Liver (tissue), 9 donors: Measurements from ENCODE around the gene LINGO4. TPM values are rescaled to one million over a fixed set of nuclear protein-coding genes. Genes with fewer than 3 reads are reported as not detected.
A peak's percentile ranks its signal among the peaks of the same experiment; 100 is the strongest.

ENCODE experiments used
- DNase-seq: peaks from one replicate; pipeline ENCODE4 v3.0.0-alpha.2; 2017; ENCODE audit warnings: low spot score
- H3K27ac ChIP-seq, 2 donors: one replicate each; pipeline ENCODE4 v1.7.0; 2013; ENCODE audit warnings: inconsistent platforms in 2 of 2, low read length in 2 of 2, control low read depth in 1 of 2, low read depth in 1 of 2, mild to moderate bottlenecking in 1 of 2
- H3K27me3 ChIP-seq, 4 donors: one replicate each; pipeline versions ENCODE4 v1.6.1 to v1.7.0; 2013; ENCODE audit warnings: low read length in 3 of 4, inconsistent platforms in 1 of 4, mild to moderate bottlenecking in 1 of 4, moderate library complexity in 1 of 4; ENCODE audit not compliant: control insufficient read depth in 4 of 4, insufficient read depth in 4 of 4
- H3K36me3 ChIP-seq, 4 donors: one replicate each; pipeline versions ENCODE4 v1.6.1 to v1.7.0; 2013; ENCODE audit warnings: low read length in 3 of 4, mild to moderate bottlenecking in 3 of 4, low read depth in 1 of 4, moderate library complexity in 1 of 4; ENCODE audit not compliant: control insufficient read depth in 4 of 4, insufficient read depth in 3 of 4
- H3K4me1 ChIP-seq, 4 donors: one replicate each; pipeline versions ENCODE4 v1.6.1 to v1.7.0; 2013; ENCODE audit warnings: low read length in 3 of 4, mild to moderate bottlenecking in 3 of 4, moderate library complexity in 1 of 4; ENCODE audit not compliant: control insufficient read depth in 4 of 4, insufficient read depth in 4 of 4
- H3K4me3 ChIP-seq, 3 donors: one replicate each; pipeline versions ENCODE4 v1.6.1 to v1.7.0; 2013; ENCODE audit warnings: low read length in 3 of 3, control low read depth in 1 of 3, low read depth in 1 of 3, mild to moderate bottlenecking in 1 of 3
- H3K9ac ChIP-seq, 2 donors: one replicate each; pipeline ENCODE4 v1.7.0; 2013; ENCODE audit warnings: low read length in 2 of 2, mild to moderate bottlenecking in 2 of 2, moderate library complexity in 2 of 2, control low read depth in 1 of 2, low read depth in 1 of 2
- H3K9me3 ChIP-seq, 4 donors: one replicate each; pipeline versions ENCODE4 v1.6.1 to v1.7.0; 2013; ENCODE audit warnings: low read length in 3 of 4; ENCODE audit not compliant: control insufficient read depth in 4 of 4
- CTCF ChIP-seq: fragments of 150-350 bp; IDR thresholded peaks from 2 replicates; pipeline ENCODE4 v1.5.1; 2017; ENCODE audit warnings: improper control_type of control experiment, low read depth, low read length; ENCODE audit not compliant: missing input control
- EGR1 ChIP-seq, 2 donors: IDR thresholded peaks; 2 replicates each; pipeline ENCODE4 v1.6.1; 2016 to 2018; ENCODE audit warnings: antibody characterized with exemption in 2 of 2, low read depth in 2 of 2
- FOXA1 ChIP-seq: IDR thresholded peaks from 2 replicates; pipeline ENCODE4 v1.6.1; 2016; ENCODE audit warnings: antibody characterized with exemption
- FOXA2 ChIP-seq: IDR thresholded peaks from 2 replicates; pipeline ENCODE4 v1.6.1; 2016; ENCODE audit warnings: antibody characterized with exemption
- GABPA ChIP-seq, 2 donors: IDR thresholded peaks in 1 of 2; conservative IDR thresholded peaks in 1 of 2; 2 replicates each; pipeline ENCODE4 v1.6.1; 2016; ENCODE audit warnings: antibody characterized with exemption in 2 of 2, mild to moderate bottlenecking in 1 of 2, moderate library complexity in 1 of 2
- HNF4A ChIP-seq, 2 donors: conservative IDR thresholded peaks; 2 replicates each; pipeline ENCODE4 v1.6.1; 2016; ENCODE audit warnings: antibody characterized with exemption in 2 of 2, mild to moderate bottlenecking in 2 of 2
- HNF4G ChIP-seq: IDR thresholded peaks from 2 replicates; pipeline ENCODE4 v1.6.1; 2016; ENCODE audit warnings: antibody characterized with exemption
- JUND ChIP-seq, 2 donors: IDR thresholded peaks; 2 replicates each; pipeline ENCODE4 v1.6.1; 2016; ENCODE audit warnings: antibody characterized with exemption in 2 of 2
- MAX ChIP-seq: IDR thresholded peaks from 2 replicates; pipeline ENCODE4 v1.6.1; 2016; ENCODE audit warnings: antibody characterized with exemption
- NR2F2 ChIP-seq: IDR thresholded peaks from 2 replicates; pipeline ENCODE4 v1.6.1; 2016; ENCODE audit warnings: antibody characterized with exemption
- RAD21 ChIP-seq, 2 donors: IDR thresholded peaks; 2 replicates each; pipeline ENCODE4 v1.6.1; 2016; ENCODE audit warnings: antibody characterized with exemption in 2 of 2, mild to moderate bottlenecking in 2 of 2
- REST ChIP-seq: IDR thresholded peaks from 2 replicates; pipeline ENCODE4 v1.6.1; 2016; ENCODE audit warnings: antibody characterized with exemption, mild to moderate bottlenecking
- RXRA ChIP-seq, 2 donors: IDR thresholded peaks; 2 replicates each; pipeline ENCODE4 v1.6.1; 2017 to 2018; ENCODE audit warnings: antibody characterized with exemption in 2 of 2, mild to moderate bottlenecking in 1 of 2
- SP1 ChIP-seq: IDR thresholded peaks from 2 replicates; pipeline ENCODE4 v1.6.1; 2018; ENCODE audit warnings: antibody characterized with exemption, mild to moderate bottlenecking
- TAF1 ChIP-seq: conservative IDR thresholded peaks from 2 replicates; pipeline ENCODE4 v1.6.1; 2016; ENCODE audit warnings: antibody characterized with exemption, mild to moderate bottlenecking
- YY1 ChIP-seq: IDR thresholded peaks from 2 replicates; pipeline ENCODE4 v1.6.1; 2016; ENCODE audit warnings: antibody characterized with exemption, mild to moderate bottlenecking
- ZBTB33 ChIP-seq: IDR thresholded peaks from 2 replicates; pipeline ENCODE4 v1.6.1; 2016; ENCODE audit warnings: antibody characterized with exemption
- WGBS: extraction: QIAGEN DNeasy Blood & Tissue Kit; methylation state at CpG from one replicate; pipeline ENCODE4 v1.1.7; 2013; 5-methylcytosine and 5-hydroxymethylcytosine counted together
- polyA plus RNA-seq, 2 donors: library from polyadenylated mRNA; stranded (reverse) in 1 of 2; unstranded in 1 of 2; fragments of 200-250 nt in 1 of 2; fragments of >200 nt in 1 of 2; fragmentation: Nextera tagmentation in 1 of 2; extraction: Ambion mirVana in 1 of 2; gene quantifications; one replicate each; pipeline versions ENCODE4 v1.2.1 to v1.2.3, GENCODE V29; 2013 to 2015
- total RNA-seq, 2 donors: library from RNA; depleted of rRNA; stranded (reverse); fragments of >200 nt; gene quantifications; one replicate each; pipeline ENCODE4 v1.2.3, GENCODE V29; 2014
- TF ChIP-seq, protein P1 (sequence below): IDR thresholded peaks from 2 replicates; pipeline ENCODE4 v1.6.1; 2016; ENCODE audit warnings: antibody characterized with exemption
- donor health status: healthy.
- donor health status: healthy.
- donor health status: healthy.
- donor health status: healthy.
- donor health status: healthy.

The LINGO4 gene
- total and polyA plus RNA-seq, 4 donors, result 0.05 to 0.50 (median 0.09) TPM; not detected in 1

DNA sequence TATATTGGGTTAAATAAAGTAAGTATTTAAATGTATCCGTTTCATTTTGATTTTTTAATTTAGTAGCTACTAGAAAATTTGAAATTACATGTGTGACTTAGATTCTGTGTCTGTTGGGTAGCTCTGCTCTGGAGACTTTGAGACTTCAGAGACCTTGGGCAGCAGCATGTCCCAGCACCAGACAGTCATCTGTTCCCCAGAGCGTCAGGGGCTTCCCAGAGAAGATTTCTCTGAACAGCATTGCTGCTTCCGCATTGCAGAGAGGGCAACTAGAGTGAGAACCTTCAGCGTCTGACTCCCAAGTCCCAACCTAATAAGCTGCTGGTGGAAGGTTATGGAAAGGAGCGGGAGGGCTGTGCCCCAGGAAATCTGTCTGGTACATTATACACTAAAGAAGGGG is 6.6 kb downstream of the LINGO4 start:
- no peak for DNase-seq
- Histone ChIP-seq H3K27ac (no peak overlapping the region), H3K4me3 (no peak overlapping the region), H3K9me3 (no peaks in the 10 kb centered on the region), H3K9ac (no peak overlapping the region), H3K36me3 (no peaks in the 10 kb centered on the region), H3K4me1 (no peaks in the 10 kb centered on the region), H3K27me3 (no peaks in the 10 kb centered on the region)
- 91% methylated on average over 5 of the region's 5 CpGs for WGBS
- TF ChIP-seq SP1, result no peak
- TF ChIP-seq FOXA2, result no peak
- no peak for TF ChIP-seq HNF4G
- TF ChIP-seq YY1, result no peak

GRCh38 chr1:151790940-151791651 is 14.1 kb downstream of the LINGO4 start:
- peak overlapping the region in 1 of 2 donors; percentile 69 for H3K9ac ChIP-seq
- H3K4me3 ChIP-seq, result peak overlapping the region; percentile 73 to 94 (median 90)
- no peak for DNase-seq
- H3K9me3 ChIP-seq, result no peaks in the 10 kb centered on the region
- H3K36me3 ChIP-seq, result no peaks in the 10 kb centered on the region
- under 1% methylated on average over 52 of the region's 52 CpGs for WGBS
- peak overlapping the region in 1 of 2 donors; percentile 28 for H3K27ac ChIP-seq
- TF ChIP-seq RXRA (IDR thresholded peaks at IDR 0.05) (no peak), YY1 (peak; percentile 28)
- H3K27me3 ChIP-seq, result no peaks in the 10 kb centered on the region
- H3K4me1 ChIP-seq, result peaks cover 0 to 17% (median 9%) of the 10 kb centered on the region in 4 donors

GRCh38 chr1:151790071-151790939 is 14.9 kb downstream of the LINGO4 start, which contains the start of gene TDRKH:
TSS of gene TDRKH (minus strand) at chr1:151790500. CDS start at chr1:151783022, 7,478 bp downstream.
- Histone ChIP-seq H3K4me1 (peaks cover 0 to 17% (median 9%) of the 10 kb centered on the region in 4 donors), H3K9ac (peak within 1 kb of the TSS; percentile 45 to 69), H3K27me3 (no peaks in the 10 kb centered on the region), H3K4me3 (peak within 1 kb of the TSS; percentile 73 to 94 (median 90)), H3K36me3 (no peaks in the 10 kb centered on the region), H3K27ac (peak within 1 kb of the TSS in 1 of 2 donors; percentile 28), H3K9me3 (no peaks in the 10 kb centered on the region)
- peak; percentile 96 for DNase-seq
- under 1% methylated on average over 58 of the region's 58 CpGs for WGBS
- no peak for TF ChIP-seq TAF1
- no peak for TF ChIP-seq CTCF
- peak in 1 of 2 donors; percentile 7 for TF ChIP-seq HNF4A (conservative IDR thresholded peaks at IDR 0.05)
- TF ChIP-seq, protein P1, sequence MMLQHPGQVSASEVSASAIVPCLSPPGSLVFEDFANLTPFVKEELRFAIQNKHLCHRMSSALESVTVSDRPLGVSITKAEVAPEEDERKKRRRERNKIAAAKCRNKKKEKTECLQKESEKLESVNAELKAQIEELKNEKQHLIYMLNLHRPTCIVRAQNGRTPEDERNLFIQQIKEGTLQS, result no peak
- peak; percentile 100 for TF ChIP-seq SP1
- peak; percentile 70 for TF ChIP-seq MAX
- no peak for TF ChIP-seq NR2F2
- peak in 1 of 2 donors; percentile 17 for TF ChIP-seq JUND (IDR thresholded peaks at IDR 0.05)
- TF ChIP-seq ZBTB33, result no peak
- no peak for TF ChIP-seq REST
- TF ChIP-seq RXRA (IDR thresholded peaks at IDR 0.05), result peak; percentile 17 to 22
- no peak for TF ChIP-seq FOXA1
- TF ChIP-seq FOXA2, result no peak
- TF ChIP-seq YY1, result peak; percentile 76
- TF ChIP-seq RAD21 (IDR thresholded peaks at IDR 0.05), result peak; percentile 34 to 47
- no peak for TF ChIP-seq HNF4G
- peak; percentile 98 for TF ChIP-seq EGR1 (IDR thresholded peaks at IDR 0.05; ENCODE audit: low read depth in 2 of 2)
- peak in 1 of 2 donors; percentile 11 for TF ChIP-seq GABPA (IDR thresholded peaks at IDR 0.05 in 1 of 2, conservative IDR thresholded peaks at IDR 0.05 in 1 of 2)
